GM13977 (cell line): ENCODE measurements around the gene GOLGA6A.

Experiments used
- DNase-seq: peaks from one replicate; pipeline ENCODE4 v3.0.0; 2012; ENCODE audit warnings: low spot score
- in situ Hi-C: fragments of 300-500 bp; cut with MboI; formaldehyde crosslinking; loops from one replicate; pipeline ENCODE4 v1.12.0; 2022; ENCODE audit warnings: low sequenced_read_pairs, low pct_unique_long_range_greater_than_20kb, mixed read lengths, inconsistent platforms; ENCODE audit not compliant: unreplicated experiment
- TF ChIP-seq, protein P1 (sequence below): IDR thresholded peaks from 2 replicates; pipeline ENCODE4 v1.5.1; 2012; ENCODE audit warnings: mild to moderate bottlenecking, control low read depth; ENCODE audit not compliant: insufficient read depth; ENCODE audit errors: extremely low read depth, missing control alignments

Gene GOLGA6A

DNA sequence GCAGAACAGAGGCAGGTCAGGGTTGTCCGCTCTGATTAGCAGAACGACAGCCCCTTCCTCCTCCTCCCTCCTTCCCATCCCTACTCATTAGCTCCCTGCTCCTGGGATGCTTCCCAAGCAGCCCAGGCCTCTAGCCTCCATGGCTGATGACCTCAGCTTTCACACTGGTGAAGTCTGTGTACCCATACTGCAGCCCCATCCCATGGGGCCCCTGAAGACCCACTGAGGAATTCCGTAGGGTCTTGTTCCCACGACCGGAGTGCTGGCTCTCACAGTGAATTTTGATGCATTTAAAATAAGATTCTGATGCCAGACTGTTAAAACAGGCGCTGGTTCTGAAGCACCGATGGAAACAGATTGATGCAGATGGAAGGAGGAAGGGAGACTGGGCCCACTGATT is 36.1 kb downstream of the GOLGA6A start:
- in situ Hi-C loops: no loop called here
- DNase-seq: no peak
- TF ChIP-seq, protein P1, sequence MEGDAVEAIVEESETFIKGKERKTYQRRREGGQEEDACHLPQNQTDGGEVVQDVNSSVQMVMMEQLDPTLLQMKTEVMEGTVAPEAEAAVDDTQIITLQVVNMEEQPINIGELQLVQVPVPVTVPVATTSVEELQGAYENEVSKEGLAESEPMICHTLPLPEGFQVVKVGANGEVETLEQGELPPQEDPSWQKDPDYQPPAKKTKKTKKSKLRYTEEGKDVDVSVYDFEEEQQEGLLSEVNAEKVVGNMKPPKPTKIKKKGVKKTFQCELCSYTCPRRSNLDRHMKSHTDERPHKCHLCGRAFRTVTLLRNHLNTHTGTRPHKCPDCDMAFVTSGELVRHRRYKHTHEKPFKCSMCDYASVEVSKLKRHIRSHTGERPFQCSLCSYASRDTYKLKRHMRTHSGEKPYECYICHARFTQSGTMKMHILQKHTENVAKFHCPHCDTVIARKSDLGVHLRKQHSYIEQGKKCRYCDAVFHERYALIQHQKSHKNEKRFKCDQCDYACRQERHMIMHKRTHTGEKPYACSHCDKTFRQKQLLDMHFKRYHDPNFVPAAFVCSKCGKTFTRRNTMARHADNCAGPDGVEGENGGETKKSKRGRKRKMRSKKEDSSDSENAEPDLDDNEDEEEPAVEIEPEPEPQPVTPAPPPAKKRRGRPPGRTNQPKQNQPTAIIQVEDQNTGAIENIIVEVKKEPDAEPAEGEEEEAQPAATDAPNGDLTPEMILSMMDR: no peak

DNA sequence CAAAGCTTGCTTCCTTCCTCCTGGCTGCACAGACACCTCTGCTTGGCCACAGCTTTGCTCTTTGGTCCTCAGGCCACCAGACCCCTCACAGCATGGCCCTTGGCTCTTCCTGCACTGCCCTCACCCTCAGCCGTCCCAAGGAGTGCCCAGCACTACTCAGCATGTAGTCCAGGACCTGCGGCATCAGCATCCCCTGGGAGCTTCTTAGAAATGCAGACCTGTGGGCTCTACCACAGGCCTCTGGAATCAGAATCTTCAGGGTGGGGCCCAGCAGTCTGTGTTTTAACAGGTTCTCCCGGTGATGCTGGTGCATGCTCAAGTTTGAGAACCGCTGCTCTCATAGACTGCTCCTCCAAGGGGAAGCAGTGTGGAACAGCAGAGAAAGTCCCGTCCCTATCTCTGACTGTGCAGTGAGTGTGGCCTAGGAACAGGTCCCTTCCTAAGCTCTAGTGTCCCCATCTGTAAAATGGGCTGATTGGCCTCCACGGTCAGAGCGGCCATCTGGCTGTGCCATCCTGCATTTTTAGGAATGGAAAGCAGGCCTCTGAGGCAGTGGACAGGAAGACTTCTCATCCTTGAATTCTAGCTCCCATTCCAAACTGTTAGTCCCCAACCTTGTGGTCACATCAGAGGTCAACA is 36.6 kb downstream of the GOLGA6A start:
- DNase-seq: no peak
- in situ Hi-C loops: no loop called here
- TF ChIP-seq, protein P1: no peak

DNA sequence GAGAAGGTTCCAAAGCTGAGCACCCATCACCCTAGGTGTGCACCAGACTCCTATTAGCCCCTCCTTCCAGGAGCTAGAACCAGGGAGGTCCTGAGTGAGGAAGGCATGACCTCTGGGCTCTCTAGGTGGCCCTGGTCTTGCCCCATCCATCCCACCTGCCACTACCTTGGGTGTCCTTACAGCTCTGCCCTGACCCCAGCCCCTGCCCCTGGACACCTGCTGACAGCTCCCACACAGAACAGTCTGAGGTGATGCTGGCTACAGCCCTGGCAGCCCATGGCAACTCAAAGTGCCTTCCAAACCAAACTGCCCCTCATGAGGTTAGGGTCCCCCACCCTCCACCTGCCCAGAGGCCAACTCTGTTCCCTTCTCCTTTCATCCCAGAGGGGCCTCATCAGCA is 37.2 kb downstream of the GOLGA6A start:
- TF ChIP-seq, protein P1: no peak
- DNase-seq: no peak
- in situ Hi-C loops: no loop called here

DNA sequence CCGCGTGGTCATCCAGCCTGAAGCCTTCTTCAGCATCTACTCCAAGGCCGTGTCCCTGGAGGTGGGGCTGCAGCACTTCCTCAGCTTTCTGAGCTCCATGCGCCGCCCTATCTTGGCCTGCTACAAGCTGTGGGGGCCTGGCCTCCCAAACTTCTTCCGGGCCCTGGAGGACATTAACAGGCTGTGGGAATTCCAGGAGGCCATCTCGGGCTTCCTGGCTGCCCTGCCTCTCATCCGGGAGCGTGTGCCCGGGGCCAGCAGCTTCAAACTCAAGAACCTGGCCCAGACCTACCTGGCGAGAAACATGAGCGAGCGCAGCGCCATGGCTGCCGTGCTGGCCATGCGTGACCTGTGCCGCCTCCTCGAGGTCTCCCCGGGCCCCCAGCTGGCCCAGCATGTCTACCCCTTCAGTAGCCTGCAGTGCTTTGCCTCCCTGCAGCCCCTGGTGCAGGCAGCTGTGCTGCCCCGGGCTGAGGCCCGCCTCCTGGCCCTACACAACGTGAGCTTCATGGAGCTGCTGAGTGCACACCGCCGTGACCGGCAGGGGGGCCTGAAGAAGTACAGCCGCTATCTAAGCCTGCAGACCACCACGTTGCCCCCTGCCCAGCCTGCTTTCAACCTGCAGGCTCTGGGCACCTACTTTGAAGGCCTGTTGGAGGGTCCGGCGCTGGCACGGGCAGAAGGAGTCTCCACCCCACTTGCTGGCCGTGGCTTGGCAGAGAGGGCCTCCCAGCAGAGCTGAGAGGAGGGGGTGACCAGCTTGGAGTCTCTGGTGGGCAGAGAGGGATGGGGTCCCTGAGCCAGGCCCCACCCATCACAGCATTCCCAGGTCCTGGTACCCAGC is 37.9 kb downstream of the GOLGA6A start:
- TF ChIP-seq, protein P1: no peak
- in situ Hi-C loops: no loop called here
- DNase-seq: no peak

DNA sequence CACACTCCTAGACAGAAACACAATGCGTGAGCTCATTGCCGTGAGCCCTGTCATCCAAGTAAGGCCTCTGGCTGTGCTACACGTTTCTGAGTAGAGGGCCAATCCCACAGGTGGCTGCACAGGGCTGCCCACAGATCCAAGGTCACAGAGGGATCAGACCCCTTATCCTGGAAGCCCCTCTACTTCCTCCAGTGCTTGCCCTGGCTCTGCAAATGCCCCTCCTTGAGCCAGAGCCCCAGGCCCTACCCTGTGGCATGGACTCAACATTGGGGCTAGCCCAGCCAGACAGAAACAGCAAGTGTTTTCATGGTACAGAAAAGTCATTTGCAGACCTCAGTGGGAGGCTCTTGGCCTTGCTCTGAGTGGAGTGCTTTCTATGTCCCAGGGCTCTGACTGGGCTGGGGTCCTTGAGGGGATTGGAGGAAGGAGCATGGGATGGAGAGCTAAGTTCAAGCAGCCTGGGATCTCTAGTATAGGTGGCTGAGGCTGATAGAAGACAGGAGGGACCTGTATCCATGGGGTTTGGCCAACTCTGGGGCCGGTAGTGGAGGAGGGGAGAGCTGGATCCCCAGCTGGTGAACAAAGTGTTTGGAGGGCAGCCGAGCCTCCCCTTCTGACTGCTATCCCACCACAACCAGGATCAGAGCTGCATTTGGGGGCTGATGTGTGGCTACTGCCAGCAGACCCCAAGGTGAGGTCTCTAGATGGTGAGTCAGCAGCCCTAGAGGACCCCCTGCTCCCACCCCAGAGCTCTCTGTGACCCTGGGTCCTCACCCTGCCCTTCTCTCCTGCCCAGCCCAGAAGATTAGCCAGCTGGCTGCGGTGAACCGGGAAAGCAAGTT is 38.7 kb downstream of the GOLGA6A start:
- in situ Hi-C loops: no loop called here
- TF ChIP-seq, protein P1: no peak
- DNase-seq: no peak
